GM23338 (cell line): ENCODE measurements around the gene CHCT1.
A peak's percentile ranks its signal among the peaks of the same experiment; 100 is the strongest.

Experiments used
- CREB1 ChIP-seq: fragments of 250-450 bp; sonication (Bioruptor Pico); IDR thresholded peaks from 2 replicates; pipeline ENCODE4 v1.5.0; 2020; ENCODE audit warnings: low read depth, mild to moderate bottlenecking, moderate library complexity
- EZH2 ChIP-seq: fragments of 200-600 bp; sonication (generic); IDR thresholded peaks from one replicate; pipeline ENCODE4 v1.8.0; 2017; ENCODE audit warnings: antibody characterized with exemption, mild to moderate bottlenecking, low read depth; ENCODE audit not compliant: unreplicated experiment
- EZH2phosphoT487 ChIP-seq: fragments of 200-600 bp; sonication (generic); IDR thresholded peaks from one replicate; pipeline ENCODE4 v1.8.1; 2018; ENCODE audit warnings: antibody characterized with exemption; ENCODE audit not compliant: unreplicated experiment
- JUNB ChIP-seq: IDR thresholded peaks from one replicate; pipeline ENCODE4 v1.6.1; 2016; ENCODE audit warnings: antibody characterized with exemption; ENCODE audit not compliant: unreplicated experiment
- POLR2AphosphoS5 ChIP-seq: IDR thresholded peaks from 2 replicates; pipeline ENCODE4 v1.6.1; 2016; ENCODE audit warnings: antibody characterized with exemption, low read depth
- TF ChIP-seq, protein P1 (sequence below), 2 experiments: fragments of 200-600 bp in 1 of 2; sonication (generic) in 1 of 2; conservative IDR thresholded peaks; 2 replicates each; pipeline versions ENCODE4 v1.5.1 to v1.6.1; 2016 to 2017; ENCODE audit warnings: antibody characterized with exemption in 2 of 2, low read depth in 2 of 2, mild to moderate bottlenecking in 2 of 2, moderate library complexity in 1 of 2
- TF ChIP-seq, protein P2 (sequence below): fragments of 250-450 bp; sonication (Bioruptor Pico); IDR thresholded peaks from 2 replicates; pipeline ENCODE4 v1.5.0; 2020; ENCODE audit warnings: mild to moderate bottlenecking, moderate library complexity
- TF ChIP-seq, protein P3 (sequence below): IDR thresholded peaks from one replicate; pipeline ENCODE4 v1.6.1; 2018; ENCODE audit warnings: antibody characterized with exemption; ENCODE audit not compliant: unreplicated experiment
- TF ChIP-seq, protein P4 (sequence below): IDR thresholded peaks from 2 replicates; pipeline ENCODE4 v1.6.1; 2016; ENCODE audit warnings: antibody characterized with exemption

DNA sequence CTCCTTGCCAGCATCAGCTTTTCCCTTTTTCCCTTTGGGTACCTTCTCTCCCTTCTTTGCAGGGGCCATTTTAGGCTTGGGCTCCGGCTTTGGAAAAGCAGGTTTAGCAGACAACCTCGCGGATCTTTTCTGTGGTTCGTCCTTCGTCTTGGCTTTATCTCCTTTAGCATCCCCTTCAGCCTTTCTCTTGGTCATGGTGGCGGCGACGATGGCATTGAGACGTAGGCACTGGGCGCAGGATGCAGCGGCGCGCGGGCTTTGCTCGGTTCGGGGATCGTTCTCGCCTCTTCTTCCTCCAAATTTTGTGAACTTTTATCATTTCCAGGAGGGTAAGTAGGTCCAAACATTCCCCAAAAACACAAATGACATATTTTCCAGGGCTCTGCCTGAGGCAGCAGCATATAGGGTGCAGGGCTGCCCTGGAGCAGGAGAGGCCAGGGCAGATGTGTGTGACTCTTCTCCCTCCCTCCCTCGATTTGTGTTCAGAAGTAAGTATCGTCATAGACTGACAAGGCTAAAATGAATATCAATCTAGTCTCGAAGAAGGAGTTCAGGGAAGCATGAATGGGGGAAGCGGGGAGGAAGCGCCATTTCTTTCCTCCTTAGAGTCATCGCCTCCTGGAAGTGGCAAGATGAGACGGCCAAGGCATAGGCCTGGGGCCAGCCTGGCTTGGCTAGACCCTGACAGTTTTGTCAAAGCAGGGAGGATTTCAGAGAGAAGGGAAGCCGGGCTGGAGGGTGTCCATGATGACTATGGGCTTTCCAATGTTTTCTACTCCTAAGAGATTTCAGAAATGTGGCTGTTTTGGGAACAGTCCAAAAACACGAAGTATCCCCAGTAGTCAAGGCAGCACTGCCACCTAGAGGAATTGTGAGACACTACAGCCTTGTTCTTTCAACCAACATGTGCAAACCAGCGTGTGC, 13.2 kb downstream of the CHCT1 start:
- TF ChIP-seq POLR2AphosphoS5 (no peak), JUNB (no peak), EZH2phosphoT487 (no peak), EZH2 (no peak), CREB1 (CRISPR knock-in tag) (no peak)
- TF ChIP-seq, protein P1, sequence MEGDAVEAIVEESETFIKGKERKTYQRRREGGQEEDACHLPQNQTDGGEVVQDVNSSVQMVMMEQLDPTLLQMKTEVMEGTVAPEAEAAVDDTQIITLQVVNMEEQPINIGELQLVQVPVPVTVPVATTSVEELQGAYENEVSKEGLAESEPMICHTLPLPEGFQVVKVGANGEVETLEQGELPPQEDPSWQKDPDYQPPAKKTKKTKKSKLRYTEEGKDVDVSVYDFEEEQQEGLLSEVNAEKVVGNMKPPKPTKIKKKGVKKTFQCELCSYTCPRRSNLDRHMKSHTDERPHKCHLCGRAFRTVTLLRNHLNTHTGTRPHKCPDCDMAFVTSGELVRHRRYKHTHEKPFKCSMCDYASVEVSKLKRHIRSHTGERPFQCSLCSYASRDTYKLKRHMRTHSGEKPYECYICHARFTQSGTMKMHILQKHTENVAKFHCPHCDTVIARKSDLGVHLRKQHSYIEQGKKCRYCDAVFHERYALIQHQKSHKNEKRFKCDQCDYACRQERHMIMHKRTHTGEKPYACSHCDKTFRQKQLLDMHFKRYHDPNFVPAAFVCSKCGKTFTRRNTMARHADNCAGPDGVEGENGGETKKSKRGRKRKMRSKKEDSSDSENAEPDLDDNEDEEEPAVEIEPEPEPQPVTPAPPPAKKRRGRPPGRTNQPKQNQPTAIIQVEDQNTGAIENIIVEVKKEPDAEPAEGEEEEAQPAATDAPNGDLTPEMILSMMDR (conservative IDR thresholded peaks at IDR 0.05; ENCODE audit: low read depth in 2 of 2) = peak; percentile 96 to 98
- TF ChIP-seq, protein P2, sequence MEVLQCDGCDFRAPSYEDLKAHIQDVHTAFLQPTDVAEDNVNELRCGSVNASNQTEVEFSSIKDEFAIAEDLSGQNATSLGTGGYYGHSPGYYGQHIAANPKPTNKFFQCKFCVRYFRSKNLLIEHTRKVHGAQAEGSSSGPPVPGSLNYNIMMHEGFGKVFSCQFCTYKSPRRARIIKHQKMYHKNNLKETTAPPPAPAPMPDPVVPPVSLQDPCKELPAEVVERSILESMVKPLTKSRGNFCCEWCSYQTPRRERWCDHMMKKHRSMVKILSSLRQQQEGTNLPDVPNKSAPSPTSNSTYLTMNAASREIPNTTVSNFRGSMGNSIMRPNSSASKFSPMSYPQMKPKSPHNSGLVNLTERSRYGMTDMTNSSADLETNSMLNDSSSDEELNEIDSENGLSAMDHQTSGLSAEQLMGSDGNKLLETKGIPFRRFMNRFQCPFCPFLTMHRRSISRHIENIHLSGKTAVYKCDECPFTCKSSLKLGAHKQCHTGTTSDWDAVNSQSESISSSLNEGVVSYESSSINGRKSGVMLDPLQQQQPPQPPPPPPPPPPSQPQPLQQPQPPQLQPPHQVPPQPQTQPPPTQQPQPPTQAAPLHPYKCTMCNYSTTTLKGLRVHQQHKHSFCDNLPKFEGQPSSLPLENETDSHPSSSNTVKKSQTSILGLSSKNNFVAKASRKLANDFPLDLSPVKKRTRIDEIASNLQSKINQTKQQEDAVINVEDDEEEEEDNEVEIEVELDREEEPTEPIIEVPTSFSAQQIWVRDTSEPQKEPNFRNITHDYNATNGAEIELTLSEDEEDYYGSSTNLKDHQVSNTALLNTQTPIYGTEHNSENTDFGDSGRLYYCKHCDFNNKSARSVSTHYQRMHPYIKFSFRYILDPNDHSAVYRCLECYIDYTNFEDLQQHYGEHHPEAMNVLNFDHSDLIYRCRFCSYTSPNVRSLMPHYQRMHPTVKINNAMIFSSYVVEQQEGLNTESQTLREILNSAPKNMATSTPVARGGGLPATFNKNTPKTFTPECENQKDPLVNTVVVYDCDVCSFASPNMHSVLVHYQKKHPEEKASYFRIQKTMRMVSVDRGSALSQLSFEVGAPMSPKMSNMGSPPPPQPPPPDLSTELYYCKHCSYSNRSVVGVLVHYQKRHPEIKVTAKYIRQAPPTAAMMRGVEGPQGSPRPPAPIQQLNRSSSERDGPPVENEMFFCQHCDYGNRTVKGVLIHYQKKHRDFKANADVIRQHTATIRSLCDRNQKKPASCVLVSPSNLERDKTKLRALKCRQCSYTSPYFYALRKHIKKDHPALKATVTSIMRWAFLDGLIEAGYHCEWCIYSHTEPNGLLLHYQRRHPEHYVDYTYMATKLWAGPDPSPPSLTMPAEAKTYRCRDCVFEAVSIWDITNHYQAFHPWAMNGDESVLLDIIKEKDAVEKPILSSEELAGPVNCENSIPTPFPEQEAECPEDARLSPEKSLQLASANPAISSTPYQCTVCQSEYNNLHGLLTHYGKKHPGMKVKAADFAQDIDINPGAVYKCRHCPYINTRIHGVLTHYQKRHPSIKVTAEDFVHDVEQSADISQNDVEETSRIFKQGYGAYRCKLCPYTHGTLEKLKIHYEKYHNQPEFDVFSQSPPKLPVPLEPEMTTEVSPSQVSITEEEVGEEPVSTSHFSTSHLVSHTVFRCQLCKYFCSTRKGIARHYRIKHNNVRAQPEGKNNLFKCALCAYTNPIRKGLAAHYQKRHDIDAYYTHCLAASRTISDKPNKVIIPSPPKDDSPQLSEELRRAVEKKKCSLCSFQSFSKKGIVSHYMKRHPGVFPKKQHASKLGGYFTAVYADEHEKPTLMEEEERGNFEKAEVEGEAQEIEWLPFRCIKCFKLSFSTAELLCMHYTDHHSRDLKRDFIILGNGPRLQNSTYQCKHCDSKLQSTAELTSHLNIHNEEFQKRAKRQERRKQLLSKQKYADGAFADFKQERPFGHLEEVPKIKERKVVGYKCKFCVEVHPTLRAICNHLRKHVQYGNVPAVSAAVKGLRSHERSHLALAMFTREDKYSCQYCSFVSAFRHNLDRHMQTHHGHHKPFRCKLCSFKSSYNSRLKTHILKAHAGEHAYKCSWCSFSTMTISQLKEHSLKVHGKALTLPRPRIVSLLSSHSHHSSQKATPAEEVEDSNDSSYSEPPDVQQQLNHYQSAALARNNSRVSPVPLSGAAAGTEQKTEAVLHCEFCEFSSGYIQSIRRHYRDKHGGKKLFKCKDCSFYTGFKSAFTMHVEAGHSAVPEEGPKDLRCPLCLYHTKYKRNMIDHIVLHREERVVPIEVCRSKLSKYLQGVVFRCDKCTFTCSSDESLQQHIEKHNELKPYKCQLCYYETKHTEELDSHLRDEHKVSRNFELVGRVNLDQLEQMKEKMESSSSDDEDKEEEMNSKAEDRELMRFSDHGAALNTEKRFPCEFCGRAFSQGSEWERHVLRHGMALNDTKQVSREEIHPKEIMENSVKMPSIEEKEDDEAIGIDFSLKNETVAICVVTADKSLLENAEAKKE (CRISPR knock-in tag) = no peak
- TF ChIP-seq, protein P3, sequence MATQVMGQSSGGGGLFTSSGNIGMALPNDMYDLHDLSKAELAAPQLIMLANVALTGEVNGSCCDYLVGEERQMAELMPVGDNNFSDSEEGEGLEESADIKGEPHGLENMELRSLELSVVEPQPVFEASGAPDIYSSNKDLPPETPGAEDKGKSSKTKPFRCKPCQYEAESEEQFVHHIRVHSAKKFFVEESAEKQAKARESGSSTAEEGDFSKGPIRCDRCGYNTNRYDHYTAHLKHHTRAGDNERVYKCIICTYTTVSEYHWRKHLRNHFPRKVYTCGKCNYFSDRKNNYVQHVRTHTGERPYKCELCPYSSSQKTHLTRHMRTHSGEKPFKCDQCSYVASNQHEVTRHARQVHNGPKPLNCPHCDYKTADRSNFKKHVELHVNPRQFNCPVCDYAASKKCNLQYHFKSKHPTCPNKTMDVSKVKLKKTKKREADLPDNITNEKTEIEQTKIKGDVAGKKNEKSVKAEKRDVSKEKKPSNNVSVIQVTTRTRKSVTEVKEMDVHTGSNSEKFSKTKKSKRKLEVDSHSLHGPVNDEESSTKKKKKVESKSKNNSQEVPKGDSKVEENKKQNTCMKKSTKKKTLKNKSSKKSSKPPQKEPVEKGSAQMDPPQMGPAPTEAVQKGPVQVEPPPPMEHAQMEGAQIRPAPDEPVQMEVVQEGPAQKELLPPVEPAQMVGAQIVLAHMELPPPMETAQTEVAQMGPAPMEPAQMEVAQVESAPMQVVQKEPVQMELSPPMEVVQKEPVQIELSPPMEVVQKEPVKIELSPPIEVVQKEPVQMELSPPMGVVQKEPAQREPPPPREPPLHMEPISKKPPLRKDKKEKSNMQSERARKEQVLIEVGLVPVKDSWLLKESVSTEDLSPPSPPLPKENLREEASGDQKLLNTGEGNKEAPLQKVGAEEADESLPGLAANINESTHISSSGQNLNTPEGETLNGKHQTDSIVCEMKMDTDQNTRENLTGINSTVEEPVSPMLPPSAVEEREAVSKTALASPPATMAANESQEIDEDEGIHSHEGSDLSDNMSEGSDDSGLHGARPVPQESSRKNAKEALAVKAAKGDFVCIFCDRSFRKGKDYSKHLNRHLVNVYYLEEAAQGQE = no peak
- TF ChIP-seq, protein P4, sequence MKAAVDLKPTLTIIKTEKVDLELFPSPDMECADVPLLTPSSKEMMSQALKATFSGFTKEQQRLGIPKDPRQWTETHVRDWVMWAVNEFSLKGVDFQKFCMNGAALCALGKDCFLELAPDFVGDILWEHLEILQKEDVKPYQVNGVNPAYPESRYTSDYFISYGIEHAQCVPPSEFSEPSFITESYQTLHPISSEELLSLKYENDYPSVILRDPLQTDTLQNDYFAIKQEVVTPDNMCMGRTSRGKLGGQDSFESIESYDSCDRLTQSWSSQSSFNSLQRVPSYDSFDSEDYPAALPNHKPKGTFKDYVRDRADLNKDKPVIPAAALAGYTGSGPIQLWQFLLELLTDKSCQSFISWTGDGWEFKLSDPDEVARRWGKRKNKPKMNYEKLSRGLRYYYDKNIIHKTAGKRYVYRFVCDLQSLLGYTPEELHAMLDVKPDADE = no peak
